Testis (tissue), 2 donors: ENCODE results near the gene CCDC57.

Experiments
- CTCF ChIP-seq, 3 experiments: fragments of 450-650 bp in 2 of 3; fragments of 200-600 bp in 1 of 3; sonication (generic) in 1 of 3; IDR thresholded peaks; one replicate each; pipeline ENCODE4 v1.5.1; 2016 to 2019; ENCODE audit warnings: antibody characterized with exemption in 3 of 3, mild to moderate bottlenecking in 2 of 3, moderate library complexity in 1 of 3
- POLR2A ChIP-seq: fragments of 450-650 bp; IDR thresholded peaks from one replicate; pipeline ENCODE4 v1.6.1; 2017; ENCODE audit warnings: antibody characterized with exemption, mild to moderate bottlenecking, moderate library complexity

- TF ChIP-seq CTCF (IDR thresholded peaks at IDR 0.05): no peak
- TF ChIP-seq POLR2A: no peak
Observed at GRCh38 chr17:82088838-82089722, 123.6 kb downstream of the CCDC57 start.
